GM18951 (cell line): ENCODE results near the gene SPANXD.

Experiments
- POLR2A ChIP-seq: IDR thresholded peaks from 4 replicates; pipeline ENCODE4 v1.6.1; 2011; ENCODE audit warnings: mild to moderate bottlenecking; ENCODE audit not compliant: insufficient read length, insufficient read depth; ENCODE audit errors: extremely low read depth
- in situ Hi-C: fragments of 300-500 bp; cut with MboI; formaldehyde crosslinking; loops from one replicate; pipeline ENCODE4 v1.12.0; 2022; ENCODE audit warnings: low sequenced_read_pairs, mixed read lengths, inconsistent platforms; ENCODE audit not compliant: unreplicated experiment

The SPANXD gene, protein sequence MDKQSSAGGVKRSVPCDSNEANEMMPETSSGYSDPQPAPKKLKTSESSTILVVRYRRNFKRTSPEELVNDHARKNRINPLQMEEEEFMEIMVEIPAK

DNA sequence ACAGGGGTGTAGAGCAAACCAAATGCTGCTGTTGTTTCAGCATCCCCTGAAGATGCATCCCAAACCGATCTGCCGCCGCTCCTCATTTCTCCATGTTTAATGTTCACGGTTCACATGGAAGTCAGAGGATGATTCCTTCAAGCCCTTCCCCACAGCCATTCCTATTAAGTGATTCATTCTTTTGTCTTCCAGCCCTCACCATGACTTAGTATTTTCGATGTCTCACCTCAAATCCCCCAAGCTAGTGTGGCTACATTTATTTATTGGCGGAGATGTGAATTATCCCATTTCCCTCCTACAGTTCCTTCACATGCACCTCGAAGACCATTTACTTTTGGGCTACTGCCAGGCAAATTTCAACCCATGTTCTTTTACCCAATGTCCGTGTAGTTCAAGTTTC, at the start of gene SPANXD:
Gene SPANXD, minus strand, starts transcription at position 101 of the 400 bp plus-strand sequence. CDS start 334 bp downstream, outside the sequence.
- in situ Hi-C loops: loop anchor here (25.0 kb wide), 1 partner anchor 461 kb away; the partner anchor contains the start of gene SPANXC

DNA sequence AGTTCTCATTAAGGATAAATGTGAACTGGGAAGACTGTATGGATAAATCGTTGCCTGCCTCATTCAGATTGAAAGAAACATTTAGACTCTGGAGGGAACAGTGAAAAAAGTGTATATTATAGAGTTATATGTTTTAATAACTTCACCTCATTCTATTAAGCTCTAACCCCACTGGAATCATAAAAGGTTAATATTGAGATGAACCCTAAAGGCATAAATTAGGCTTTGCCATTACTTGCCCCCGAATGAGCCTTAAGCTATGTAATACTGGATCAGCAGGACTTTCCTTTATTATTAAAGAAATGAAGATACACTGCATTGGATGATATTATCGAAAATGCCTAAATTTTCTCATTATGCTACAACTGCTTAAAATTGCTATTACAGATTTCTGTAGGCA, 44.1 kb upstream of the SPANXD start:
- in situ Hi-C loops: no loop called here
- no peak for TF ChIP-seq POLR2A

- in situ Hi-C loops: no loop called here
- TF ChIP-seq POLR2A: no peak
Measured at GRCh38 chrX:141736656-141737055, 38.1 kb upstream of the SPANXD start.

DNA sequence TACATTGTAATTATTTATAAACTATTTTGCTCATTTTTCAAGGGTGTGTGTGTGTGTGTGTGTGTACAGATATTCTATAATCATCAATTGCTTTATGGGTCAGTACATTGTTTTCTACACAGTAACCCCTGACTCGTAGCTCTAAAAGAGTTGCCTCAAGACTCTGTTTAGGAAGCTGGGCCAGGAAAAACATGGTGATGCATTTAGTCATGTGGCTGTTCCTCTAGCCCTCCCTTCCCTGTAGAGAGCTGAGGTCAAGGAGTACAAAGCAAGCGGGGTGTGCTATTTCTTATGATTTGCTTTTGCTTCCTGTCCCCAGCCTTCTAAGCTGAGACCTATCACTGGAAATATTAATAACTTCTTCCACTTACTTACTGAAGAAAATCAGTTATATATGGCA, 34.8 kb upstream of the SPANXD start:
- no peak for TF ChIP-seq POLR2A
- in situ Hi-C loops: no loop called here

GRCh38 chrX:141732031-141732430, 33.5 kb upstream of the SPANXD start:
- in situ Hi-C loops: no loop called here
- TF ChIP-seq POLR2A: no peak

GRCh38 chrX:141724186-141724585, 25.6 kb upstream of the SPANXD start:
- no peak for TF ChIP-seq POLR2A
- in situ Hi-C loops: no loop called here

DNA sequence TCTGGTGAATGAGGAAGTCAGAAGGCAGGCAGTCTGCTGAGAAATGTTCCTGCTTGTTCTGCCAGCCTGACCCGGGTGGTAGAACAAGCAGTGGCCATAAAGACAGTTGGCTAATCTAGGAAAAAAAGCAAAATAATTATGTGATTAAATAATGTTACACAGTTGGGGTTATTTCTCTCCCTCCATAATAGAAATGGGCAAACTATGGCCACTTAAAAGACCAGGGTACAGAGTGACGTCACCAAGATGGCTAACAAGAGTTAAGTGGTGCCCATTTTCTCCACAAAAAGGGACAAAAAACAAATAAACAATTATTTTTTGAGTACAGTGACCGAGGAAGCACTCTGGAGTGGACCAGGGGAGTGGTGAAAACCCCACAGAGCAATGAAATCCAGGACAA, 16.1 kb upstream of the SPANXD start:
- in situ Hi-C loops: no loop called here
- TF ChIP-seq POLR2A: no peak

DNA sequence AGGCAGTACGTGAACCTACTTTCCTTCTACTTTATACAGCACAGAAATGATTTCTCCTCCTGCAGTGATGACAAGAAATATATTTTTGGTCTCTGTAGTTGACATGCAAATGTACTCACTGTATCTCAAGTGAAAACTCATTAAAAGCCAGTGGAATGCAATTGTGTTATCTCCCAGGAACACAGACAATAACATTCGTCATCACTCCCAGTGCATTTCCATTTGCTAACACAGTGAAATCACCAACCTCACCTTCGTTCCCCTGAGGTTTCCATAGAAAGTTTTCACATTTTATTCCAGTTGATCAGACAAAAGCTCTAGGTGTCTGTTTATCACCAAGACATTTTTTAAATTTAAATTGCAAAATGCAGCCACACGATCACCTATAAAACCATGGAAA, 2.5 kb upstream of the SPANXD start:
- TF ChIP-seq POLR2A: no peak
- in situ Hi-C loops: no loop called here

DNA sequence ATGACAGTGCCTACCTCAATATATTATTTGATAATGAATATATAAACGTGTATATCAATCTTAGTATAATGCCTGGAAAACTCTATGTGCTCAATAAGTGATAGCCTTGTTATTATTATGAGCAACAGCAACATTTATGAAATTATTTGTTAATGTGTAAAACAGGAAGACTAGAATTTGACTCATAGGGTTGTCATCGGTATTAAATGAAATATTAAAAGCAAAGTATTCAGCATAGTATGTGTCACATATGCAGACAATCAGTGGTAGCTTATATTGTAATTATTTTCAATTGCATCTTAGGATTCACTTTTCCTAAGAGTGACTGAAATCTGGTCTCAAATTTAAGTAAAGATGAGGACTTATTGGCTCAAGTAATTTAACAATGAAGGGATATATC, 24.6 kb downstream of the SPANXD start:
- in situ Hi-C loops: no loop called here
- TF ChIP-seq POLR2A: no peak

DNA sequence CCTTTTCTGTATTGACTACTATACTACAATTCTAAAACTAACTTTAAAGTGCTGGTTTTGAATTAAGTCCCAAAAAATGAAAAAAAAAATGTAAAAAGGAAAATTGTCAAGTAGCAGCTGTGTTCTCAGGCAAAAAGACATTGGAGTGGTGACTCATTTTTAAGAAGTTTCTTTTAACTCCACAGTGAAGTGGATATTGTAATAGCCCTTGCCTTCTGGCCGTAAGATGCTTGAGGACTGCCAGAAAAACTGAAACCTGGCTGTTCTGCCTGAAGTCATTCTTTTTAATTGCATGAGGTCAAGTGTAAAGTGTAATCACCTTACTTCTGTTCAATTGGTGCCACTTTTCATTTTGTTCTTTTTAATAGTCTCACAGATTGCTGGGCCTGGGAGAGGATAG, 28.9 kb downstream of the SPANXD start:
- in situ Hi-C loops: no loop called here
- no peak for TF ChIP-seq POLR2A

DNA sequence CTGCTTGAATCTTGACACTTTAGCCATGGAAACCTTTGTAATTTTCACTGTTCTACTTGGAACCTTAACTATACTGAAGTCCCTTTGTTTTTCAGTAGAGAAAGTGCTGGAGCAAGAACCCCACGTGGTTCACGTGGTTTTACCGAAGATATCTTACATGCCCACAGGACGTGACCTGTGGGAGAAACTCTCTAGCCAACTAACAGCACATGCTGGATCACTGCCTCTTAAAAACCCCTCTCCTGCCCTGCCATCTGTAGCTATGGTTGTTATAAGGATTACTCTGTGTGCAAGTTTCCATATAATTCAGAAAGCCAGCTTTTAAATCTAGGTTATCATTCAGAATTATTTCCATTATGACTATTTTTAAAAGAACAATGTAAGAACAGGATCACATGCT, 30.2 kb downstream of the SPANXD start:
- in situ Hi-C loops: no loop called here
- TF ChIP-seq POLR2A: no peak

DNA sequence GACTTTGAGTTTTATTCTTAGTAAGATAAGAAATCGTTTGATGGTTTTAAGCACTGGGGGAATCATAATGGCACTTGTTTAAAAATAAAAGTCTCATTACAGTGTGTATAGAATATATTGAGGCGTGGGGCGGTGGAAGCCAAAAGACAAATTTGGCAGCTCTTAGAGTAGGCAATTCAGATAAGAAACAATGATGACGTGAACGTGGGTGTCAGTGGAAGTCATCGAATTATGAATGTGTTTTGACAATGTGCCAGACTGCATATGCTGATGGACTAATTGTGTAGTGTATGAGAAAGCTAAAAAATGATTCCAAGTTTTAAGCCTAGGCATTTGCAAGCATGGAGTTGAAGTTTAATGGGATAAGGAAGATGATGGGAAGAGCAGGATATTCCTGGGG, 35.8 kb downstream of the SPANXD start:
- in situ Hi-C loops: no loop called here
- no peak for TF ChIP-seq POLR2A

- no peak for TF ChIP-seq POLR2A
Measured at GRCh38 chrX:141652286-141652685, 46.3 kb downstream of the SPANXD start.

More at GRCh38 chrX:141652286-141652685, 46.3 kb downstream of the SPANXD start:
- in situ Hi-C loops: no loop called here
